ENCODE measurements around the gene POLR3E. TPM values are rescaled to one million over a fixed set of nuclear protein-coding genes. Genes with fewer than 3 reads are reported as not detected.

The POLR3E gene
- total RNA-seq, 1 donor from 2014 or later, result 97.1 TPM

DNA sequence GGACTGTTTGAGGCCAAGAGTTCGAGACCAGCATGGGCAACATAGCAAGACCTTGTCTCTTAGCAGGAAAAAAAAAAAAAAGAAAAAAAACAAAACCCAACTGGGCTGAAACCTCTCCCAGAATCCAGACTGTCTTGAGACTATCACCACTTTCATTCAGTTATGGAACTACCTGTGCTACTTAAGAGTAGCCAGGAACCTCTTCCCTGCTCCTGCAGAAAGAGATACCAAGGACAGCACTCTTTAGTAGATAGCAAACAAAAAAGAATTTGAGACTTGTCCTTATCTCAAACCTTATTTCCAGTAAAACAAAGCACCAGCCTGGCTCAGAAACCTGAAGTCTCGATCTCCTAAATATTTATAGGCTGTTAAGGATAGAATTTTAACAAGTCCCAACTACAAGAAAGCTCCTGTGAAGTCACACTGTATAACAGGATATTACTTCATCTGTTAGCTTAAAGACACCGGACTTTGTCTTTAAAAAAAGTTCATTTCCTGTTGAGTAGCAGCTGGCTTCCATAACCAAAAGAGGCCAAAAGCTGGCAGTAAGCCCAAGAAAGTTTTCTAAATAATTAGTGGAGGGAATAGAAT is 72.1 kb downstream of the POLR3E start:
- TF ChIP-seq, protein P1, sequence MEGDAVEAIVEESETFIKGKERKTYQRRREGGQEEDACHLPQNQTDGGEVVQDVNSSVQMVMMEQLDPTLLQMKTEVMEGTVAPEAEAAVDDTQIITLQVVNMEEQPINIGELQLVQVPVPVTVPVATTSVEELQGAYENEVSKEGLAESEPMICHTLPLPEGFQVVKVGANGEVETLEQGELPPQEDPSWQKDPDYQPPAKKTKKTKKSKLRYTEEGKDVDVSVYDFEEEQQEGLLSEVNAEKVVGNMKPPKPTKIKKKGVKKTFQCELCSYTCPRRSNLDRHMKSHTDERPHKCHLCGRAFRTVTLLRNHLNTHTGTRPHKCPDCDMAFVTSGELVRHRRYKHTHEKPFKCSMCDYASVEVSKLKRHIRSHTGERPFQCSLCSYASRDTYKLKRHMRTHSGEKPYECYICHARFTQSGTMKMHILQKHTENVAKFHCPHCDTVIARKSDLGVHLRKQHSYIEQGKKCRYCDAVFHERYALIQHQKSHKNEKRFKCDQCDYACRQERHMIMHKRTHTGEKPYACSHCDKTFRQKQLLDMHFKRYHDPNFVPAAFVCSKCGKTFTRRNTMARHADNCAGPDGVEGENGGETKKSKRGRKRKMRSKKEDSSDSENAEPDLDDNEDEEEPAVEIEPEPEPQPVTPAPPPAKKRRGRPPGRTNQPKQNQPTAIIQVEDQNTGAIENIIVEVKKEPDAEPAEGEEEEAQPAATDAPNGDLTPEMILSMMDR (IDR thresholded peaks at IDR 0.05), result no peak
- H3K27ac Mint-ChIP-seq, result no peak overlapping the region
- no peaks in the 10 kb centered on the region for H3K27me3 Mint-ChIP-seq
- ATAC-seq (ENCODE audit: low read depth), result no peak
- peaks cover 16% of the 10 kb centered on the region for H3K4me1 Mint-ChIP-seq
- DNase-seq, result no peak
- no peaks in the 10 kb centered on the region for H3K9me3 Mint-ChIP-seq
- peaks cover 9% of the 10 kb centered on the region for H3K36me3 Mint-ChIP-seq (ENCODE audit: low read depth)
- intact Hi-C loops (cut with micrococcal nuclease), result no loop called here
- ChIA-PET POLR2A (no interaction called here), CTCF (no interaction called here)
- H3K4me3 Mint-ChIP-seq, result no peak overlapping the region

DNA sequence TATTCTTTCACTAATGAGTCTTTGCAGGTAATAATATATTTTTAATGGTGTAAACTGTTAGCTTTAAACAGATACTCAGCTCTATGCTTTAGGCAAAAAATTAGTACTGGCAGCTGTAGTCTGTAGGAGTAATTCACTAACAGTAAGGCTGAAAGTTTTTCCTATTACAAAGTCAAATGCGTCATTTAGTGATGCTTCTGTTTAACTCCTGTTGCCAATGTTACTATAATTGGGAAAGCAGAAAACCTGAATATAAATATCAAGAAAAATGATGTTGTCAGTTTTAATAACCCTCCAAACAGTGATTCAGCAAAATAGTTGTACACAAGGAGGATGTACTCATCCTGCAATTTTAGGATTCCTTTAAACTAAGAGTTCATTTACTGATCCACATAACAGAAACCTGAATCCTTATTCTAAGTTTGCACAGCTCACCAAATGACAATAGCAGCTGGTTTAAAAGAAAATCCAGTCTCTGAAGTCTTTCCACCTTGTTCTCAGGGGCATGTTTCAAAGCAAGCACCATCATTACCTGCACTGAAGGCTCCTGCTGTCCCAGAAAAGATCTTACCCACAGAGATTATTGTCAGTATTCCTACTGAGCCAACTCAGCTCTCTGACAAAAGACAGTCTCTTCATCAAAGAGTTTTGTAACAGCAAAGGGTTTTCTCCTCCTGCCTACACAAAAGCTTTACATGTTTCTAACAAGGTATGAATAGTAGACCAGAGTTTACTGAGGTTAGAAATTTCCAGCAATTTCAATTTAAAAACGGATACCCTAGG is 73.0 kb downstream of the POLR3E start:
- DNase-seq (no peak), ATAC-seq (ENCODE audit: low read depth) (no peak)
- Mint-ChIP-seq H3K36me3 (ENCODE audit: low read depth) (peaks cover 4% of the 10 kb centered on the region), H3K27ac (no peak overlapping the region), H3K4me3 (no peak overlapping the region), H3K27me3 (no peaks in the 10 kb centered on the region), H3K9me3 (no peaks in the 10 kb centered on the region), H3K4me1 (peaks cover 23% of the 10 kb centered on the region)
- TF ChIP-seq, protein P1 (IDR thresholded peaks at IDR 0.05), result no peak
- ChIA-PET POLR2A (interaction anchor here (0.7 kb wide), 1 partner anchor 58 kb away, joined by 6 read pairs; no protein-coding TSS in a partner anchor), CTCF (no interaction called here)
- intact Hi-C loops (cut with micrococcal nuclease), result loop anchor here (5.0 kb wide), 2 partner anchors 163 to 178 kb away; partner anchors contain the start of gene EEF2K

DNA sequence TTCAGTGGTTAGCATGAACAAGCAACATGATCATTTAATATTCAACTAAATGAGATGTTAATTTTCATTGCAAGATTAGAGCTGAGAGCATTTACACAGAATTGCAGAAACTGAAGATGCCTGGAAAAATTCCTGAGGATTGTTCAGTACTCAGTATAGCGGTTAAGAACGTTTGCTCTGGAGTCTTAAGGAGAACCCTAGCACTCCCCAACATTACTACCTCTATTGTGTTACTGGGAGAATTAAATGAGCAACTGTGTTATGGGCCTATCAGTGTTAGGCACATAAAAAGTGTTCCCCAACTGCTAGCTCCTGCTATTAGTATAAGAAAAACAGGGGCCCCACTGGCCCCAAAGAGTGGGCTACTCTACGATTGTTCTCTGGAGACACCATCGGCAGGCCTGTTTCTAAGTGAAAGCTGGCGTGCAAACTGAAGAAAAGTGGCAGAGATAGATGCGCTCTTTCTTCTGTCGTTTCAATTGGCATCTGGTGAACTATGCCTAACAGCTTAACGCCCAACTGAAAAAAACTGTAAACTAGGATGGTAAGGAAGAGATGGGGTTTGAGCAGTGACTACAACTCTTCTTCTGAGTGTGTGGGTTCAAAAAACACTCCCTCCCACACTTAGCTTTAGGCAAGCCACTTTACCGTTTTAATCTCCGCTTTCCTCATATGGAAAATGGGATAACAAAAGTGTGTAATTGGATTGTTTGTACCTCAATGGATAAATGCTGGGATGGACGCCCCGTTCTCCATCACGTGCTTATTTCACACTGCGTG is 75.9 kb downstream of the POLR3E start:
- TF ChIP-seq, protein P1 (IDR thresholded peaks at IDR 0.05), result no peak
- POLR2A ChIA-PET, result interaction anchor here (0.8 to 1.0 kb wide), 2 partner anchors 15 to 180 kb away, joined by 3 read pairs; no protein-coding TSS in a partner anchor

DNA sequence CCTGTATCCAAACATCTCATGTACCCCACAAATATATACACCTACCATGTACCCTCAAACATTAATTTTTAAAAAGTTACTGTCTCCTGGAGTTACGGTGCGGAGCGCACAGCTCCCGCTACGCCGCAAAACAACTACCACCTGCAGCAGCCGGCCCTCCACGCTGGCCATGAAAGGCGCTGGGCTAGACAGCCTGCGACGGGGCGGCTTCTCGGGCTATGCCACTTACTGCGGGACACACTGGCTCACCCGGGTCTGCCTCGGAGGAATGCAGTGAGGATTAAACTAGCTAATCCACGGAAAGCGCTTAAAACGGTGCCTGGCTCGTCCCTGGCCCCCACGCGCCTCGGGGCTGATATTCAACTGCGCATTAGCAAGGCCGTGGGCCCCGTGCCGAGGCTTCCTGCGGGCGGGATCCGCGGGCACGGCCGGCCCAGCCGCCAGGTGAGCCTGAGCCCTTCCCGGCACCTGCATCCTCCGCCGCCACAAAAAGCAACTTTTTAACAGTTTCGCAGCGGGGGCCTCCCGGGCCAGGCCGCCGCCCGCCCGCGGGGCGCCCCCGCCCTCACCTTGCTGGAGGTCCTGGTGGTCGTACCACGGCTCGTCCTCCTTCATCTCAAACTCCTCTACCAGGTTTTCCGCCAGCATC is 76.6 kb downstream of the POLR3E start:
- Mint-ChIP-seq H3K4me1 (peaks cover 25% of the 10 kb centered on the region), H3K36me3 (ENCODE audit: low read depth) (peaks cover 3% of the 10 kb centered on the region), H3K9me3 (no peaks in the 10 kb centered on the region), H3K27ac (no peak overlapping the region), H3K27me3 (no peaks in the 10 kb centered on the region), H3K4me3 (peak overlapping the region; percentile 94)
- ChIA-PET POLR2A (interaction anchor here (0.6 to 1.0 kb wide), 3 partner anchors 12 to 181 kb away, joined by 3 read pairs; no protein-coding TSS in a partner anchor), CTCF (no interaction called here)
- intact Hi-C loops (cut with micrococcal nuclease), result loop anchor here (1.0 to 5.0 kb wide), 3 partner anchors 76 to 181 kb away; partner anchors contain the start of genes EEF2K and POLR3E
- ATAC-seq (ENCODE audit: low read depth) (peak; percentile 4), DNase-seq (peak; percentile 40)
- TF ChIP-seq, protein P1 (IDR thresholded peaks at IDR 0.05), result no peak

More for the DNA sequence above, 75.9 kb downstream of the POLR3E start:
- Mint-ChIP-seq H3K4me3 (peak overlapping the region; percentile 94), H3K27ac (no peak overlapping the region), H3K9me3 (no peaks in the 10 kb centered on the region), H3K27me3 (no peaks in the 10 kb centered on the region), H3K4me1 (peaks cover 25% of the 10 kb centered on the region), H3K36me3 (ENCODE audit: low read depth) (peaks cover 3% of the 10 kb centered on the region)
- DNase-seq (no peak), ATAC-seq (ENCODE audit: low read depth) (no peak)
- intact Hi-C loops (cut with micrococcal nuclease), result loop anchor here (5.0 kb wide), 2 partner anchors 166 to 181 kb away; partner anchors contain the start of gene EEF2K
- CTCF ChIA-PET, result interaction anchor here (1.3 kb wide), 1 partner anchor 52 kb away, joined by 3 read pairs; no protein-coding TSS in a partner anchor

All from activated B cell treated with CpG ODN at 0.5 μM for 24 hours (primary cell).